ENCODE measurements around the gene DMRTC2.

DNA sequence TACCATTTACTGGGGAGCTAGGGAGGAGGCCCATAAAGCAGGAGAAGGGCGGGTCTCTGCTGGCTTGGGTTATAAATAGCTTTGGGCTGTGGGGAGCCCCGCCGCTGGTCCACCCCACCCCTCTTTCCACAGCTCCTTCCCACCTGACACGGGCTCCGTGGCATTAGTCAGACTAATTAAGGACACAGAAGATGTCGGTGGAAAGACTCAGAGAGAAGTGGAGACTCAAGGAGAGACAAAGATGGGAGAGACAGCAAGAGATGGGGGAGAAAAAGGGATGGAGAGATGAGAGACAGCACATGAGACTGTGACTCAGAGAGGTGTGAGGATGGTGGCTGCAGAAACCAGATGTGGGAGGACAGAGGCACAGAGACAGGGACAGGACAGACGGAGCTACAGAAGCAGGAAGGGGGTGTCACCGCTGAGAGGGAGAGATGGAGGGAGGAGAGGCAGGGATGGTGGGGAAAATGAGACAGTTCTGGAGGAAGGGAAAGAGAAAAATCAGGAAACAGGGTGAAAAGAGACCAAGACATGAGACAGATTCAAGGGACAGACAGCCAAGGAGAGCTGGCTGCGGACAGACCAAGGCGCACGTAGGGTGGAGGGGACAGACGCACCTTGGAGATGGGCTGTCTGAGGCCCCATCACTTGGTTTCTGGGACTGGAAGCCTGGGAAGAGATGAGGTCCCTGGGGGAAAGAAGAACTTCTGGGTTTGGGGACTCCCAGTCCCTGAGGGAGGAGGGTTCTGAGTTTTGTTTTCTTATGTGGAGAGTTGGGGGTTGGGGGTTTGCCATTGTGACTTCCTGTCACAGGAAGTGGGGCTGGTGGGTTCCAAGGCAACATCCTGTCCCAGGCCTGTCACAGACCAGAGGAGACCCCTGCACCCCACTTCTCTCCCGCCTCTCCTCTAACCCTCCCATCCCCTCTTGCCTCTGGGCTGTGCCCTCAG lies 42.2 kb downstream of the DMRTC2 start:
- no peak; the same call in 1 of the 2 replicates for TF ChIP-seq POLR2A (IDR thresholded peaks at IDR 0.05; ENCODE audit: low read depth, low read length)
- TF ChIP-seq POLR2AphosphoS5 (IDR thresholded peaks at IDR 0.05; ENCODE audit: low read depth, low read length): peak; percentile 62; the same call in 1 of the 2 replicates
